Measurements from ENCODE around the gene ANO2. TPM values are rescaled to one million over a fixed set of nuclear protein-coding genes. Genes with fewer than 3 reads are reported as not detected.
A peak's percentile ranks its signal among the peaks of the same experiment; 100 is the strongest.

ANO2 gene
- total RNA-seq, 1 experiment from 2014 or later: 2.9 TPM

GRCh38 chr12:5623411-5623810, 321.6 kb downstream of the ANO2 start:
- DNase-seq (ENCODE audit: low read depth): no peak

GRCh38 chr12:5622280-5622679, 322.8 kb downstream of the ANO2 start:
- DNase-seq (ENCODE audit: low read depth): peak; percentile 48

DNA sequence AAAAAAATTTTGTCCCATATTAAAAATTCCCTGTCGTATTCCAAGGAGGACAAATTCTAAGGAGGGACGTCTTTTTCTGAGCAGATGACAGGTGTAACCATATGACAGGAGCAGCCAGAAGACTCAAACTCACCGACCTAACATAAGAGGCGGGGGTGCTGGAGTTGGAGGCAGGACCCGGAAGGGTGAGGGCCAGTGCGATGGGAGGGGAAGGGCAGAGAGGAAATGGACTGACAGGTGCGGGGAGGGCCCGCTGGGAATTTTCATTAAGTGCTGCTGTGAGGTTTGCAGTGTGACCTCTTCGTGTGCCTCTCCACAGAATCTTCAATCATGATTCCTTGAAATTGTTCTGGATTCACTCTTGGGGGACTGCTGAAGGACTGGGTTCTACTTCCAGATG, 323.7 kb downstream of the ANO2 start:
- DNase-seq (ENCODE audit: low read depth): no peak

- no peak for DNase-seq (ENCODE audit: low read depth)
Measured at GRCh38 chr12:5620896-5621295, 324.2 kb downstream of the ANO2 start.

DNA sequence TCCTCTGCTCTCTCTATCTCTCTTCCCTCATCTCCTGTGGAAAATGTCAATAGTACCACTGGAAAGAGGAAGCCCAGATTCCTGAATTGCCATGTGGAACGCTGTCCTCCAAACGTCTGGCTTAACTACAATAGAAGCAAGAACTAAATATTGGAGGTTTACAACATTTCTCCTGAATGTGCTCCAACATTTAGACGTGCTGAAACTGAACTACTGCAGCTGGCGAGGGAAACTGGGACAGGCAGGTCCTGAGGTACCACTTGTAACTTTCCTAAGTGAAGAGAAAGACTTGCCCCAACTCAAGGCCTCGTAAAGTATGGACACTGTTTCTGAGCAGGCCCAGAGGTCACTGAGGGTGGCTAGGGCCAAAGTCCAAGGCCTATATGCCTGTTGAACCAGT, 325.4 kb downstream of the ANO2 start:
- no peak for DNase-seq (ENCODE audit: low read depth)

GRCh38 chr12:5616854-5617253, 328.2 kb downstream of the ANO2 start:
- DNase-seq (ENCODE audit: low read depth): no peak

DNA sequence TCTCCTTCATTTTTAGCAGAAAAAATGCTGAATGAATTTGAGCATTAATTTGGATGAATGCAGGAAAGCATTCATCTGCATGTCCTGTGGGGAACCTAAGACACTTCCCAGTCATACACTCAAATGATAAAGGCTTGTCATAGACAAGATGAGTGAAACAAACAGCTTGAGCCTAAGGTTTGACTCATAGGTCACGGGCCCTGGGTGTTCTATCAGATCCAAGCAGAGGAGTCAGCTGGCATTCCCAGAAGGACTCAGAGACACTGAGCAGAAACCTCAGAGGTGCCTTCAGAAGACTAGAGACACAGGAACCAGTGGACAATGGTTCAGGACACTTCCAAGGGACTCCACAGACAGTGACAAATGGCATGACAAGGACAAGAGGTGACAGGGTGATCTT, 329.3 kb downstream of the ANO2 start:
- DNase-seq (ENCODE audit: low read depth): no peak

DNA sequence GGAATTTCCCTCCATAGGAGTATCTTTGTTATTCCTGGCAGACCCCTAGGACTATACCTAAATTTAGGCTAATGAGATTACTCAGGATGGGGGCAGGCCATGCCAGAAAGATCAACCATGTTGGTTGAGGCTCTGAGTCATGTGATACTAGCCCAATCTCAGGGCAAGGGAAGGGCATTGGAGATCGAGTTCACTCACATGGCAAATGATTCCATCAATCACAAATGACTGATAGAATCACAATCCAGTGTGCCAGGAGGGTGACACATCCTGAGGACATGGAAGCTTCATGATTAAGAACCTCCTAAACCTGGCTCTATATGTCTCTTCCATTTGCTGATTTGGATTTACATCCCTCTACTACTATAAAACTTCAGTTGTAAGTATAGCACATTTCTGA, 330.8 kb downstream of the ANO2 start:
- peak; percentile 6 for DNase-seq (ENCODE audit: low read depth)

- DNase-seq (ENCODE audit: low read depth): no peak
Measured at GRCh38 chr12:5612556-5613410, 332.3 kb downstream of the ANO2 start.

DNA sequence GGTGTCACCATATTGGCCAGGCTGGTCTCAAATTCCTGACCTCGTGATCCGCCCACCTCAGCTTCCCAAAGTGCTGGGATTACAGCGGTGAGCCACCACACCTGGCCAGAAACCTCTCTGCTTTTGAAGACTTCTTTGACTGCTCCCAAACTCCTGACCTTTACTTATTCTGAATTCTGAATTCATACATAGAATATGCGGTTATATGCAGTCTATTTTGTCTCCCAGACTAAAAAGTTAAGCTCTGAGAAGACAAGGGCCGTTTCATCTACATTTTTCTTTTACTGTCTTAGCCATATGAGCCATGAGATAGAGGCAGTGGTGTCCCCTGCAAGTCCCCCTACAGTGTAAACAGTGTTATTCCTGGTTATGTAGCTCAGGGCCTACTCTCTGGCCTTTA, 333.9 kb downstream of the ANO2 start:
- DNase-seq (ENCODE audit: low read depth): no peak

- no peak for DNase-seq (ENCODE audit: low read depth)
Measured at GRCh38 chr12:5599378-5599777, 345.7 kb downstream of the ANO2 start.

- DNase-seq (ENCODE audit: low read depth): no peak
Measured at GRCh38 chr12:5593998-5594397, 351.1 kb downstream of the ANO2 start.

DNA sequence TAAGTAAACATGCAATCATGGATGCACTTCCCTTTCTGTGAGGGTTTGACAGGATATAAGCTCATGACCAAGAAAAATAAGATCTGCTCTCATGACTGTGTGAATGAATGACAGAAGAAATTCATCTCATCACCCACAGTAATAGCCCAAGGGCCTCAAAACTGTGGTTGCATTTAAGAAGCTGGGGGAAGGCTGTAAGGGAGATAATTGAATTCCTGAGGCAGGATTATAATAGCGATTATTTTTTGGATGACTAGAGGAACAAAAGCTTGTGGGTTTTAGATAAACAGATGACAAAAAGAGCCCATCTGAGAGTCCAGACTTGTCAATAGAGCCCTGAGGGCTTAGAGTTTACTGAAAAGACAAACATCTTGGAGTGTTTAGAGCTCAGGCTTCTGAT, 352.0 kb downstream of the ANO2 start:
- DNase-seq (ENCODE audit: low read depth): peak; percentile 85

GRCh38 chr12:5592310-5592709, 352.7 kb downstream of the ANO2 start:
- DNase-seq (ENCODE audit: low read depth): no peak

GRCh38 chr12:5590316-5590715, 354.7 kb downstream of the ANO2 start:
- no peak for DNase-seq (ENCODE audit: low read depth)

DNA sequence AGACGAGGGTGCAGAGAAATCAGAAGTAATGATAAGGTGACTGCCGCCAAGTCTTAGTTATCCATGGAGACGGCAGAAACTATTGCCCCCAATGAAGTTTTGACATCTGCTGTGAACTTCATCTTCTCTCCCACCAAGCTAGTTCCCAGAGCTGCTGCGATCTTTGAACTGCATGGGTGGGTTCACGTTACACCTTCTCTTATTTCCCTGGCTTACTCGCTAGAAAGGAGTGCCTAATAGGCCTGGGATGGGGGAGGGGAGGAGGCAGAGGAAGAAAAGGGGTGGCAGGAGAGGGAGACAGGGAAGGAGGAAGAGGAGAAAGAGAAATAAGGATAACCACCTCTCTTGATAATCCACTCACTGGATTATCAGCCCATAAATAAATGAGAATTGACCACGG, 356.0 kb downstream of the ANO2 start:
- no peak for DNase-seq (ENCODE audit: low read depth)

GRCh38 chr12:5588591-5588990, 356.5 kb downstream of the ANO2 start:
- peak; percentile 60 for DNase-seq (ENCODE audit: low read depth)

DNA sequence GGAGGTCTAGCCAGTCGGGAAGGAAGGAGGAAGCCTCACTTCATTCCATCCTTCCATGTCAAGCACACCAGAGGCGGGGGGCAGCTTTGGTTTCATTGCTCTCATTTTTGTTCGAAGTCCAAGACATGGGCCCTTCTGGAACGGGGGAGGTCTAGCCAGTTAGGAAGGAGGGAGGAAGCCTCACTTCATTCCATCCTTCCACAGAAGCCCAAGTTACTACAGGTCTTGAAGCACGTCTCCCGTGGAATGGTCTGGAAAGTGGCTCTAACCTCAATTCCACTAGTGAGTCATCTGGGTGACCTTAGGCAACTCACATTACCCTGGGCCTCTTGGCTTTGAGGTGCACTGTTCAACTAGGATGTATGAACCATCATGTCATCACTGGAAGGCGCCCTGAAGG, 356.9 kb downstream of the ANO2 start:
- peak; percentile 83 for DNase-seq (ENCODE audit: low read depth)

DNA sequence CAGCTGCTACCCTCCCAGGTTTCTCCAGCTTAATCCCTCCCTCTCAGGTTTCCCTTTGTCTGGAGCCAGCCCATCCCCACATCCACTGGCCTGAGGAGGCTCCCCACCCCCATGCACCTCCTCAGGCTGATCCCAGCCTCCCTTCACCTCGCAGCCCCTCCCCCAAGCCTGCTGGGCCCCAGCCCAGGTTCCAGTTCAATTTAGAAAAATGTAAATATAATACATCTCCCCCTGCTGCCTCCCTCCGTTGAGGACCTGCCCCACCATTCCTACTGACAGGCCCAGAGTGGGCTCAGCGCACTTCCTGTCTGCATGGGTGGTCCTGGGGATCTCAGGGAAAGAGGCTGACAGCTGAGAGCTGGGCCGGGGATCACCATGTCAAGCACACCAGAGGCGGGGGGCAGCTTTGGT, 357.3 kb downstream of the ANO2 start:
- DNase-seq (ENCODE audit: low read depth): no peak

- DNase-seq (ENCODE audit: low read depth): peak; percentile 76
Measured at GRCh38 chr12:5586201-5586600, 358.9 kb downstream of the ANO2 start.

GRCh38 chr12:5585178-5585577, 359.9 kb downstream of the ANO2 start:
- peak; percentile 34 for DNase-seq (ENCODE audit: low read depth)

DNA sequence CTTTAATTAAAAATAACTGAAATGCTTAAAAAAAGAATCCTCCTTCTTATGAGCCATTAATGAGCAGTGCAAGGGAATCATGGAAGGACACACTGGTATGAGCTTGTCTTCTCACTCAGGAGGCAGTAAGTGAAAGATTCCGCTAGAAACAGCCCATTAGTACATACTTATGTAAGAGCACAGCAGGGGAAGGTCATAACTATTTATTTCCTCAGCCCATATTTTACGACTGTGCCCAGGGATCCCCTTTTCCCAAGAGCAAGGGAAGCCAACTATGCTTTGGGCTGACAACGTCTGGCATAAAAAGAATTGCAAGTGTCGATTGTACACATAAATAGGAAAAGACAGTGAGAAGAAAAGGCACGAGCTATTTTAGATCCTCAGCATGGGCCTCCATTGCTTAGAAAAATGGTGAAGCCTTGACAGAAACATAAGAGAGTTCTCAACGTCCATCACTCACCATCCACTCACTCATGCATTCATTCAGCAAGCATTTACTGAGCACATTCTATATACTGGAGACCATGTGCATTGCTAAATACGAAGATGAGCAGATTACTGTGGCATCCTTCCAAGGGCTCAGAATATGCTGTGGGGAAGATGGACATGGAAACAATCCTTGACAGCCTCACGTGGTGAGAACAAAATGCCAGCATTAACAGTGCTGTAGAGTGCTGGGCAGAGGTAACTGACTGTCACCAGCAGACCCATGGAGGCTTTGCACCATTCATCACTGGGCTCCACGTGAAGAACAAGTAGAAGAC, 360.5 kb downstream of the ANO2 start:
- DNase-seq (ENCODE audit: low read depth): no peak

- DNase-seq (ENCODE audit: low read depth): no peak
Measured at GRCh38 chr12:5582541-5582940, 362.5 kb downstream of the ANO2 start.

Data from RPMI7951 (cell line).